EH (cell line): Measurements from ENCODE around the gene RNASEH2C.
A peak's percentile ranks its signal among the peaks of the same experiment; 100 is the strongest.
"Not testable (repeated sequence)": the region's sequence is repeated elsewhere in the genome, so short reads cannot be mapped to it uniquely, and the experiment has no call there.

ENCODE experiments used
- DNase-seq: peaks from one replicate; pipeline ENCODE4 v3.0.0-alpha.2; 2015; ENCODE audit warnings: low read depth

RNASEH2C gene

DNA sequence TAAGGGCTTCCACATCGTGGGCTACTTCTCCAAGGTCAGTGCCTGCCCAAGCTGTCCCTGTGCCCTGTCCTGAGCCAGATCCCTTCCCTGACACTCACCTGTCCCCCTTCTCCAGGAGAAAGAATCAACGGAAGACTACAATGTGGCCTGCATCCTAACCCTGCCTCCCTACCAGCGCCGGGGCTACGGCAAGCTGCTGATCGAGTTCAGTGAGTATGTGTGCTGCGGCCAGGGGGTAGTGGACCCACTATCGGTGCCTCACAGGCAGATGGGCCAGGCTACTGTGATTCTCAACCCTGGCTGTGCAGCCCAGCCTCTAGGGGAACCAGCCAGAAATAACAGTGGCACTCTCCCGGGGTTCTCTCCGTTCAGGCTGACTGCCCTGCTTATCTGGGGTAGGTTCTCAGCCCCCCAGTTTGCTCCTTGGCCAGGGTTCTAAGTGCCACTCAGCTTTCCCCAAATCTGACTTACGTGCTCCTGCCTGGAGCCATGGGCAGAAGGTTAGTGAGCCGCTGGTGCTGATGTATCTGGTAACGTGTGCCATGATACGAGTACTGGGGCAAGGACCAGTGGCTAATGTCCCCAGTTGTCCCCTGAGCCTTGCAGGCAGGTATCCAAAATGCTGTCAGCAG, 3.7 kb downstream of the RNASEH2C start:
- DNase-seq: no peak

DNA sequence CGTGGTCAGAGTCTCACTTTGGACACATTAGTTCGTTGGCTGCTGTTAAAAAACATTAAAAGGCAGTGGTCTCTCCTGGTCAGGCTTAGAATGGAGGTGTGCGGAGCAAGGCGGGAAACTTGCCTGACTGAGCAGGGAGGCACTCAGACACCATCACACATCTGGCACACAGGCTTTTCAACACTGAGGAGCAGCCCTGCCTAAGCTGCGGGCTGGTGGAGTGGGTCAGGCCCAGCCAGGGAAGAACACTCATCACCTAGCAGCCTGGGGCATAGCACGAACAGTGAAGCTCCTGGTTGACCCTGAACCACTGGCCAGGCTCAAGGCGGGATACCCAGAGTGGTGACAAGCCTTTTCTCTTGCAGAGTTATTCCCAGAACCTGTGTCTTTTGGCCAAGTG, 4.3 kb downstream of the RNASEH2C start:
- DNase-seq: no peak

DNA sequence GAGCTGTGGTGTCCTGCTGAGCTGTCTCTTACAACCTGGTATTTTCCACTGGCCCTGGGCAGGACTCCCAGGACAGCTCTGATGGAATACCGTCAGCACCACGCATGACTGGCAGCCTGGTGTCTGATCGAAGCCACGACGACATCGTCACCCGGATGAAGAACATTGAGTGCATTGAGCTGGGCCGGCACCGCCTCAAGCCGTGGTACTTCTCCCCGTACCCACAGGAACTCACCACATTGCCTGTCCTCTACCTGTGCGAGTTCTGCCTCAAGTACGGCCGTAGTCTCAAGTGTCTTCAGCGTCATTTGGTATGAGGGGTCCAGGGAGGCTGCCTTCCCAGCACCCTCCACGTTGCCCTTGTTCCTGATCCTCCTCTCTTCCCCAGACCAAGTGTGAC, 6.2 kb downstream of the RNASEH2C start:
- DNase-seq: no peak

DNA sequence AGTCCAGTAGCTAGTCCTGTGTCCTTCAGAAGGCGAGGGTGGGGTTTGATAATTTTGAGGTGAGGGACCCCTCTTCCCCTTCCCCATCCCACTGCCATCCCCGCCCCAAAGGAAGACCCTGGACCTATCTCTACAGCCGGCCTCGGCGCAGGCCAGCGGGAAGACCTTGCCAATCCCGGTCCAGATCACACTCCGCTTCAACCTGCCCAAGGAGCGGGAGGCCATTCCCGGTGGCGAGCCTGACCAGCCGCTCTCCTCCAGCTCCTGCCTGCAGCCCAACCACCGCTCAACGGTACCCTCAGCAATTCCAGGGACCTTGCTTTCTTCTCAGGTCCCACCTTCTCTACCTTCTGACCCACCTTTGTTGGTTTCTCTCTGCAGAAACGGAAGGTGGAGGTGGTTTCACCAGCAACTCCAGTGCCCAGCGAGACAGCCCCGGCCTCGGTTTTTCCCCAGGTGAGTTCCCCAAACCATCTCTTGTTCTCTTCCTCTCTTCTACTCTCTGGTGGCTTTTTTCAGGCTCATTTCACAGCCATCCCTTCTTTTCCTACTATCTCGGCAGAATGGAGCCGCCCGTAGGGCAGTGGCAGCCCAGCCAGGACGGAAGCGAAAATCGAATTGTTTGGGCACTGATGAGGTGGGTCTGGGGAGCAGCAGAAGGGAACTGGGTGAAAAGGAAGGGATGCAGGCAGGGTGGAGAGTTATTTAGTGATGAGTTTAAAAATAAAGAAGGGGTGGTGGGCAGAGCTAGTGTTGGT, 7.2 kb downstream of the RNASEH2C start:
- no peak for DNase-seq

DNA sequence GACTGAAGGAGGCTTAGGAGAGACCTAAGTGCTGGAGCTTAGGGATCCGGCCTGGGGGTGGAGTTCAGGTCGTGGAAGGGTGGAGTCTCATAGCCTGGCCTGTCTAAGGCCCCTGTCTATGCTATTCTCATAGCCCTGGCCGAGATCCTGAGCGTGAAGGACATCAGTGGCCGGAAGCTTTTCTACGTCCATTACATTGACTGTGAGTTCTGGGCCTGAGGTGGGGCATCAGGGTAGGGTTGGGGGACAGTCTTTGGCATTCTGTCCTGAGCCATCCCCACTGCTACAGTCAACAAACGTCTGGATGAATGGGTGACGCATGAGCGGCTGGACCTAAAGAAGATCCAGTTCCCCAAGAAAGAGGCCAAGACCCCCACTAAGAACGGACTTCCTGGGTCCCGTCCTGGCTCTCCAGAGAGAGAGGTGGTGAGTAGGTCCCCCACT, 7.9 kb downstream of the RNASEH2C start:
- DNase-seq: no peak

DNA sequence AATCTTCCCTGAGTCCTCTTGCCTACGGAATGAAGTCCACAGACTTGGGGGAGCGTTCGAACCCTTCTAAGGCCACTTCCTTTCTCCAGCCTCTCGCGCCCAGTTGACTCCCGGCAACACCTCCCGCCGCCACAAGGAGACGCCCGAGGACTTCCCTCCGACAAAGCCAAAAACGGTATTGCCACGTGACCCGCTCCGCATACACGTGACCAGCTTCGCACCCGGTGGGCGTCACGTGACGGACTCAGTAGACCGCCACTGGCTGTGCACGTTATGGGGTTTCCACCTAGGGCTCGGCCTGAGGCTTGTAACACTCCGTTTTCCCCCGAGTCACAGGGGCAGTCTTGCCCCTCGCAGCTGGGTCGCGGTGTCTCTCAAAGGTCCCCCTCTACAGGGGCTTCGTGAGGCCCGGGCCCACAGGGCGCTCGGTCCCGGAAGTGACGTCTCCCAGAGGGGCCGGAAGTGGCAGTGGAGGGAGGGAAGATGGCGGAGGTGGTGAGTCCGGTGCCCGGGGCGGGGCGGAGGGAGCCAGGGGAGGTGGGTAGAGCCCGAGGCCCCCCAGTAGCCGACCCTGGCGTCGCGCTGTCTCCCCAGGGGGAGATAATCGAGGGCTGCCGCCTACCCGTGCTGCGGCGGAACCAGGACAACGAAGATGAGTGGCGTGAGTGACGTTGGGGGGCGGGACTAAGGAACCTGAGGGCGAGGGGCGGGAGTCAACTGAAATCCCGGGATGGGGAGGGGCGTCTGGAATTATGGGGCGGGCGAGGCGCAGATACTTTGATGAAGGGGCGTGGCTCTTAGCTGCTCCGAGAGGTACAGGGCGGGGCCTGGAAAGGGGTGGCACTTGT, 8.6 kb downstream of the RNASEH2C start, which contains the start of gene KAT5:
Gene KAT5, plus strand, starts transcription at position 468 of the 848 bp plus-strand sequence. Its CDS starts 16 bp downstream, at position 484.
- DNase-seq: peak; percentile 99

DNA sequence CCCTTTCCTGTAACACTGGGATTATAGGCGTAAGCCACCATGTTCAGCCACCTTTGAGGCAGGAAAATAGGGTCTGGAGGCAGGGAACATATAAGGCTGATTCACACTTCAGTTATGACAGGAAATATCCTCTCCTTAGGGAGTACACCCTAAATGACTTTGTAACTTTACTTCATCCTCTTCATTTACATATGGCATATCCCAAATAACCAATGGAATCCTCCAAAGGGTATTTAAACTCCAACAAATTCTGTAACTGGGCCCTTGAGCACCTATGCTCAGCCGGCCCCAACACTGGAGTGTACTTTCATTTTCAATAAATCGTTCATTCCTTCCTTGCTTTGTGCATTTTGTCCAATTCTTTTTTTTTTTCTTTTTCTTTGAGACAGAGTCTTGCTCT, 10.2 kb downstream of the RNASEH2C start:
- DNase-seq: peak; percentile 25

DNA sequence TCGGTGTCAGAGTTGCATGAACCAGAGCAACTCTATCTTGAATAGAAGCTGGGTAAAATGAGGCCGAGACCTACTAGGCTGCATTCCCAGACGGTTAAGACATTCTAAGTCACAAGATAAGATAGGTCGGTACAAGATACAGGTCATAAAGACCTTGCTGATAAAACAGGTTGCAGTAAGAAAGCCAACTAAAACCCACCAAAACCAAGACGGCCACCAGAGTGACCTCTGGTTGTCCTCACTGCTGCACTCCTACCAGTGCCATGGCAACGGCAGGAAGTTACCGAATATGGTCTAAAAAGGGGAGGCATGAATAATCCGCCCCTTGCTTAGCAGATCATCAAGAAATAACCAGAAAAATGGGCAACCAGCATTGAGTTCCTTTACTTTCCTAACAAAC, 10.9 kb downstream of the RNASEH2C start:
- peak; percentile 34 for DNase-seq

DNA sequence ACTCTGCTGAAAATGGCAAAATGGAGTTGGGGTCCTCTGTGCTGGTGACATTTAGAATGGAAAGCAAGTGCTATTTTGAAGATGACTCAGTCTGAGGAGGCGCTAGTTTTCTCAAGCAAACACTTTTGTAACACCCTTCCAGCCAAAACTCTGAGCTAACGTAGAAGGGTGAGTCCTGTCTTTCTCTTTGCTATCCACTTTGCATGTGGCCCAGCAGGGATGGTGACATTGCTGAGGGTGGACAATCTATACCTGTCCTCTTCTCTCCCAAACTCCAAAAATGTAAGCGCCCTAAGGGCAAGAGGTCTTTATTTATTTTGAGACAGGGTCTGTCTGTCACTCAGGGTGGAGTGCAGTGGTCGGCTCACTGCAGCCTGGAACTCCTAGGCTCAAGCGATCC, 12.1 kb downstream of the RNASEH2C start:
- no peak for DNase-seq

DNA sequence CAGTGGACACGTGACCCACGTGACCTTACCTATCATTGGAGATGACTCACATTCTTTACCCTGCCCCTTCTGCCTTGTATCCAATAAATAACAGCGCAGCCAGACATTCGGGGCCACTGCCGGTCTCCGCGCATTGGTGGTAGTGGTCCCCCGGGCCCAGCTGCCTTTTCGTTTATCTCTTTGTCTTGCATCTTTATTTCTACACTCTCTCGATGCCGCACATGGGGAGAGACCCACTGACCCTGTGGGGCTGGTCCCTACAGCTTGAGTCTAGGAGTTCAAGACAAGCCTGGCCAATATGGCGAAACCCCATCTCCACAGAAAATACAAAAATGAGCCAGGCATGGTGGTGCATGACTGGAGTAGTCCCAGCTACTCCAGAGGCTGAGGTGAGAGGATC, 13.6 kb downstream of the RNASEH2C start:
- not testable (repeated sequence) for DNase-seq

DNA sequence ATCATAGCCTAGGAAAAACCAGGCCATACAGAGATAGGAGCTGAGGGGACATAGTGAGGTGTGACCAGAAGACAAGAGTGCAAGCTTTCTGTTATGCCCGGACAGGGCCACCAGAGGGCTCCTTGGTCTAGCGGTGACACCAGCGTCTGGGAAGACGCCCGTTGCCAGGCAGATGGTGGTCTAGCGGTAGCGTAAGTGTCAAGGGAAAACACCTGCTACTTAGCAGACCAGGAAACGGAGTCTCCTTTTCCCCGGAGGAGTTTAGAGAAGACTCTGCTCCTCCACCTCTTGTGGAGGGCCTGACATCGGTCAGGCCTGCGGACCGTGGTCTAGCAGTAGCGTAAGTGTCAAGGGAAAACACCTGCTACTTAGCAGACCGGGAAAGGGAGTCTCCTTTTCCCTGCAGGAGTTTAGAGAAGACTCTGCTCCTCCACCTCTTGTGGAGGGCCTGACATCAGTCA, 14.3 kb downstream of the RNASEH2C start:
- peak; percentile 58 for DNase-seq

DNA sequence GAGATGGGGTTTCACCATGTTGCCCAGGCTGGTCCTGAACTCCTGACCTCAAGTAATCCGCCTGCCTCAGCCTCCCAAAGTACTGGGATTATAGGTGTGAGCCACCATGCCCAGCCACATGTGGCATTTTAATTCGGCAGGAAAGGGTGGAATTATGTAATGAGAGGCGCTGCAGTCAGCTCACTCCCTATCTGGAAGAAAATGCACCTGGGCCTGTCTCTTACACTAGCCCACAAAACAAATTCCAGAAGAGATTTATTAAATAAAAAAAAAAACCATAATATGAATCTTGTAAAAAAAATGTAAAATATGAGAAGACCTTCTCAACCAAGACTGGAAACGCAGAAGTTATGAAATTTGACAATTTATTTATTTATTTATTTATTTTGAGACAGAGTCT, 16.8 kb downstream of the RNASEH2C start:
- no peak for DNase-seq

DNA sequence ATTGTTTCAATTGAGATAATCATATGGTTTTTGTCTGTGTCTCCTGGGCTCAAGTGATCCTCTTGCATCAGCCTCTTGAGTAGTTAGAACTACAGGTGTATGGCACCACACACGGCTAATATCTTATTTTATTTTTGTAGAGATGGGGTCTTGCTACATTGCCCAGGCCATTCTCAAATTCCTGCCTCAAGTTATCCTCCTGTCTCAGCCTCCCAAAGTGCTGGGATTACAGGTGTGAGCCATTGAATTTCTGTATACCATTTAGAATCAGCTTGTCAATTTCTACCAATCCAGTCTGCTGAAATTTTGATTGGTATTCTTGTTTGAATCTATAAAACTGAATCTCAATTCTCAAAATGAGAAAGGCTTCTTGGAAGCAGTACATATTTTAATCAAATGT, 18.9 kb downstream of the RNASEH2C start:
- DNase-seq: no peak

DNA sequence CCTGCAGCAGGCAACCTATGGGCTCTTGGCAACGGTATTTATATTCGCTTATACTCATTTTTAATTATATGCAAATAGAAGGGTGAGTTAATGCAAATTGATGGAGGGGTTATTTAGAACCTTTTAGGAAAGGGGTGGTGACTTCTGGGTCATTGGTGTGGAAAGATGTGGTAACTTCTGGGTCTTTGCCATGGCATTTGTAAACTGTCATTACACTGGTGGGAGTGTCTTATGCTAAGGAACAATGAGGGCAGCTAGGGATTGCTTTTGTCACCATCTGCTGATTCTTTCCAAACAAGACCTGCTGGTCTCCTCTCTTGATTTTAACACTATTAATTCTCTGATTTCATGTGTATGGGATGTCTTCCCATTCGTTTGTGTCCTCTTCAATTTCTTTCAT, 20.2 kb downstream of the RNASEH2C start:
- no peak for DNase-seq

DNA sequence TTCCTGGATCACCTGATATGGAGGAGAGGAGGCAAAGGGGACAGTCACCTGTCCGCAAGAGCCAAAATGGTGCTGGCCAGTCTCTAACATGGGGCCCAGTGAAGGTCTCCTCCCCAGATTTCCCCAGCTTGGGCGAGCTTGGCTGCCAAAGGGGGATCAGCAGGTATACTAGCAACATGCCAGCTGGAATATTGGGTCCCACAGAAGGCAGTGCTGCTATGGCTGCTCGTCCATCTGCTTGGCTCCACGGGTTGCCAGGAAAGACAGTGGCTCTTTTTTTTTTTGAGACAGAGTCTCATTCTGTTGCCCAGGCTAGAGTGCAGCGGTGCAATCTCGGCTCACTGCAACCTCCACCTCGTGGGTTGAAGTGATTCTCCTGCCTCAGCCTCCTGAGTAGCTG, 21.3 kb downstream of the RNASEH2C start:
- no peak for DNase-seq

DNA sequence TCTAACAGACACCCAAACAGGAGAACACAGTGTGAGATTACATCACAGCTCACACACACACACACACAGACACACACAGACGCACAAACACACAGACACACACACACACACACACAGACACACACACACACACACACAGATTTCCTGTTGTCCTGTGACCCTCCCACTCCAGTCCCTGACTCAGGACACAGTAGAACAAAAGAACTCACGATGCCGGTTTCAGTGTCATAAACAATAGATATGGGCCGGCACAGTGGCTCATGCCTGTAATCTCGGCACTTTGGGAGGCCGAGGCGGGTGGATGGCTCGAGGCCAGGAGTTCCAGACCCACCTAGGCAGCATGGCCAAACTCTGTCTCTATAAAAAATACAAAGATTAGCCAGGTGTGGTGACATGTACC, 22.4 kb downstream of the RNASEH2C start:
- no peak for DNase-seq

DNA sequence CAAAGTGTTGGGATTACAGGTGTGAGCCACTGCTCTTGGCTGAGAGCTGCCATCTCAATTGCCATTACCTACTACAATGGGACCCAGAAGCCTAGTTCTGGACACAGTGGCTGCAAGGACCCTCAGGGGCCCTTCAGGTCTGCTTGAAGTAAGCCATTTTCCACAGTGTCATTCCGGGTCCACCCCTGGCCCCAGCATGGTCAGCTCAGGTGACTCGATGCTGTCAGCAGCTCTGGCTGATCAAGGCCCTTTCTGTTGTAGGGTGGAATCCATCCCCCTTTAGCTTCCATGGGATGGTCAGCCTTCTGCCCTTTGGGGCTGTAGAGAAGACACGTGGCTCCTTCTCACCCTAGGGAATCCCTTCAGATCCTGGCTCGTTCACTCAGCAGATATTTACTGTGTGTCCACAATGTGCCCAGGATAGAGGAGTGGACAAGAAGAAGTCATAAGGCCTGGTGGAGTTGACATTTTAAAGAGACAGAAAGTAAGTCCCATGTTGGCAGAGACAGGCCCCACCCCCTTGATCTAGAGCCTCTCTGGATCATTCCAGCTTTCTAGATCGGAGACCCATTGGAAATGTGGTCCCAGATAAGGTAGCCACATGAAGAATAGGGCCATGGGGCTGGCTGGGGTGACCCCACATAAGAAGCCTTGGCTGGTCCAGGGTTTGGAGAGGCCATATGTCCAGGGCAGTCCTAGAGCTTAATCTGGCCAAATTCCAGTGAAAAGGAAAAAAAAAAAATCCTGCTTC, 23.6 kb downstream of the RNASEH2C start:
- DNase-seq: no peak

DNA sequence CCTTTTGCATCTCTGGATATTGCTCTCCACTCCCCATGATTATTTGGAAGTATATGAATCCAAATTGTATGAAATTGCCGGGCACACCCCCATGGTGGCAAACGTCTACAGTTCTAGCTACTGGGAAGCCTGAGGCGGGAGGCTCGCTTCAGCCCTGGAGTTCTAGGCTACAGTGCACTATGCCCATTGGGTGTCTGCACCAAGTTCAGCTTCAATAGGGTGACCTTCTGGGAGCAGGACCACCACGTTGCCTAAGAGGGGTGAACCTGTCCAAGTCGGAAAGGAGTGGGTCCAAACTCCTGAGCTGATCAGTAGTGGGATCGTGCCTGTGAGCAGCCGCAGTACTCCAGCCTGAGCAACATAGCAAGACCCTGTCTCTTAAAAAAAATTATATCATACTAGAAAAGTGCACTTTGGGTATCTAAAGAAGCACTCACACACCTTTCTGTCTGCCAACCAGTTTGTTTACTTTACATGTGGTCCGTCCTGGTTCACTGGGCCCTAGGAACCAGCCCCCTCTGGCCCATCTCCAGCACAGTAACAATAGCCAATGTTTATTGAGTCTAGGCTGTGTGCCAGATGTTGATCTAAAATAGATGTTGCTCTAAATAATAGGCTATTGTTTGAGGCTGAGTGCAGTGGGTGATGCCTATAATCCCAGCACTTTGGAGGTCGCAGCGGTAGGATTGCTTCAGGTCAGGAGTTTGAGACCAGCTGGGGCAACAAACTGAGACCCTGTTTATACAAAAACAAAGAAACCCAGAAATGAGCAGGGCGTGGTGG, 24.9 kb downstream of the RNASEH2C start:
- DNase-seq: no peak

DNA sequence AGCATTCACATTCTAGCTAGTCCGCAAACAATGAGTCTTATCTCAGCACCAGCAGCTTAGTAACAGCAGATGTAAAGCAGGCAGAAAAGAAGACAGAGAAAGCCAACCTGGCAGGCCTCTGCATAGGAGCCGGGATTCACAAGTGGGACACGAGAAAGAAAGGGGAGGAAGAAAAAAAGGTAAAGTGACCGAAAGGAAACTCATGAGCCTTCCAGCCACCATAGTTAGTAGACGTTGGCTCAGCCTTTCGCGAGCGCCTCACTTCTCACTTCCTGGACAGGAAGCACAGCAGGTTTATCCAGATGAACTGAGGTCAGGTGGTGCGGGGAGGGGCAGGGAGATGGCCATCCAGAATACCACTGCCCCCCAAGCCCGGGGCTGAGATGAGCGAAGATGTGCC, 28.2 kb downstream of the RNASEH2C start:
- DNase-seq: no peak

DNA sequence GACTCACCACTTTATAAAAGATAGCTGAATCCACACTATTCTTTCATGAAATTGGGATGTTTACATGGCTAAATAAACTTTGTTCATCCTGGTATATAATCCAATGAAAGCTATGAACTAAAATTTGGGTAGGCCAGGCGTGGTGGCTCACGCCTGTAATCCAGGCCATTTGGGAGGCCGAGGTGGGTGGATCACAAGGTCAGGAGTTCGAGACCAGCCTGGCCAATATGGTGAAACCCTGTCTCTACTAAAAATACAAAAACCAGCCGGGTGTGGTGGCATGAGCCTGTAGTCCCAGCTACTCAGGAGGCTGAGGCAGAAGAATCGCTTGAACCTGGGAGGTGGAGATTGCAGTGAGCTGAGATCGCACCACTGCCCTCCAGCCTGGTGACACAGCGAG, 28.8 kb downstream of the RNASEH2C start:
- not testable (repeated sequence) for DNase-seq

DNA sequence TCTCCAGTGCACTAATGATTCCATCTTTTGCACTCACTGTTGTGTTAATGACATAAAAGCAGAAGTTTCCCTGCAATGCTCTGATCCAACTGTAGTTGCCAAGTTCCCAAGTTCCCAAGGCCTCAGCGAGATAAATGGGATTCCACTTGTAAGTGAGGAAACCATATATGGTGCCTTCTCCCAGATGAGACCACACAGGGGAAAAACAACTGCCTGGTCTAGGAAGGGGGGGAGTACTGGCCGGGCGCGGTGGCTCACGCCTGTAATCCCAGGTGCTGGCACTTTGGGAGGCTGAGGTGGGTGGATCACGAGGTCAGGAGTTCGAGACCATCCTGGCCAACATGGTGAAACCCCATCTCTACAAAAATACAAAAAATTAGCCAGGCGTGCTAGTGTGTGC, 34.6 kb downstream of the RNASEH2C start:
- no peak for DNase-seq
